K562 (cell line): ENCODE measurements around the gene BRME1. TPM values are rescaled to one million over a fixed set of nuclear protein-coding genes. Genes with fewer than 3 reads are reported as not detected.

Experiments used
- CHD2 ChIP-seq: IDR thresholded peaks from 2 replicates; pipeline ENCODE4 v1.6.1; 2011; ENCODE audit warnings: low read depth, low read length
- MTA3 ChIP-seq: fragments of 450-650 bp; formaldehyde crosslinking; IDR thresholded peaks from 2 replicates; pipeline ENCODE4 v1.6.1; 2017; ENCODE audit warnings: mild to moderate bottlenecking, borderline replicate concordance
- MYNN ChIP-seq, 2 experiments: sonication (generic); formaldehyde crosslinking in 1 of 2; IDR thresholded peaks; 2 replicates each; pipeline versions ENCODE4 v1.5.0 to v1.6.1; 2016 to 2020; ENCODE audit warnings: antibody characterized with exemption in 1 of 2, missing genetic modification reagents in 1 of 2
- NR1H2 ChIP-seq: sonication (generic); formaldehyde crosslinking; IDR thresholded peaks from 2 replicates; pipeline ENCODE4 v1.4.0; 2020; ENCODE audit warnings: mild to moderate bottlenecking, missing genetic modification reagents
- NRF1 ChIP-seq, 2 experiments: fragments of 450-650 bp; IDR thresholded peaks in 1 of 2; conservative IDR thresholded peaks in 1 of 2; 2 replicates each; pipeline ENCODE4 v1.6.1; 2014; ENCODE audit warnings: mild to moderate bottlenecking in 2 of 2
- PHF8 ChIP-seq: fragments of 200-600 bp; sonication (generic); IDR thresholded peaks from 2 replicates; pipeline ENCODE4 v1.6.1; 2012; ENCODE audit warnings: mixed run types, mild to moderate bottlenecking, inconsistent platforms, low read length, moderate library complexity, borderline replicate concordance
- RHOXF2B ChIP-seq: fragments of 250-450 bp; sonication (Bioruptor Pico); conservative IDR thresholded peaks from 2 replicates; pipeline ENCODE4 v1.5.1; 2021
- SP1 ChIP-seq: sonication (generic); formaldehyde crosslinking; IDR thresholded peaks from 2 replicates; pipeline ENCODE4 v1.8.1; 2022; ENCODE audit warnings: mild to moderate bottlenecking, missing genetic modification reagents
- SRF ChIP-seq, 2 experiments: fragments of 250-450, 450-650 bp in 1 of 2; sonication (Bioruptor Pico) in 1 of 2; sonication (generic) in 1 of 2; formaldehyde crosslinking; IDR thresholded peaks; 2 replicates each; pipeline versions ENCODE4 v1.5.0 to v1.5.1; 2020 to 2022; ENCODE audit warnings: mild to moderate bottlenecking in 1 of 2, missing genetic modification reagents in 1 of 2
- SUPT5H ChIP-seq: fragments of 450-650 bp; IDR thresholded peaks from 2 replicates; pipeline ENCODE4 v1.6.1; 2016
- XRCC5 ChIP-seq: fragments of 200-400 bp; formaldehyde crosslinking; IDR thresholded peaks from 2 replicates; pipeline ENCODE4 v1.6.1; 2017; ENCODE audit warnings: low read depth, mild to moderate bottlenecking, low read length
- ZNF347 ChIP-seq: fragments of 450-650 bp; formaldehyde crosslinking; IDR thresholded peaks from 2 replicates; pipeline ENCODE4 v1.4.0; 2020; ENCODE audit warnings: low read depth, mild to moderate bottlenecking, moderate library complexity
- ZNF384 ChIP-seq: IDR thresholded peaks from 2 replicates; pipeline ENCODE4 v1.6.1; 2012; ENCODE audit warnings: low read depth, low read length, improper control_type of control experiment
- polyA plus RNA-seq, 8 experiments: library from polyadenylated mRNA; depleted of rRNA in 4 of 8; stranded (reverse) in 5 of 8; unstranded in 3 of 8; fragments of >200 nt; fragmentation: Nextera tagmentation in 2 of 8; fragmentation: Illumina TruSeq in 1 of 8; extraction: Ambion mirVana in 2 of 8; extraction: Trizol in 1 of 8; gene quantifications; 2 replicates each; pipeline versions ENCODE4 v1.2.1 to v1.2.3, GENCODE V29; 2011 to 2014; ENCODE audit warnings: inconsistent platforms in 1 of 8, missing spikeins in 1 of 8
- total RNA-seq, 7 experiments: library from RNA; depleted of rRNA in 6 of 7; stranded (reverse); fragments of >200 nt in 6 of 7; fragmentation: Illumina TruSeq in 2 of 7; extraction: Trizol in 2 of 7; gene quantifications; 2 replicates each; pipeline versions ENCODE4 v1.2.1 to v1.2.3, GENCODE V29; 2011 to 2021; ENCODE audit warnings: low replicate concordance in 1 of 7
- TF ChIP-seq, protein P1 (sequence below): sonication (generic); formaldehyde crosslinking; IDR thresholded peaks from 2 replicates; pipeline ENCODE4 v1.8.0; 2022; ENCODE audit warnings: missing genetic modification reagents, mild to moderate bottlenecking, moderate library complexity, borderline replicate concordance
- TF ChIP-seq, protein P2 (sequence below), 2 experiments: fragments of 200-800 bp in 1 of 2; sonication (Bioruptor generic) in 1 of 2; sonication (generic) in 1 of 2; formaldehyde crosslinking in 1 of 2; IDR thresholded peaks in 1 of 2; conservative IDR thresholded peaks in 1 of 2; 2 replicates each; pipeline versions ENCODE4 v1.5.0 to v1.6.1; 2016 to 2020; ENCODE audit warnings: missing compliant biosample characterization in 1 of 2, missing genetic modification characterization in 1 of 2, missing genetic modification reagents in 1 of 2
- TF ChIP-seq, protein P3 (sequence below): fragments of 250-450 bp; sonication (Bioruptor Pico); IDR thresholded peaks from 2 replicates; pipeline ENCODE4 v1.4.0; 2020; ENCODE audit warnings: mild to moderate bottlenecking, moderate library complexity
- TF ChIP-seq, protein P4 (sequence below): fragments of 450-650 bp; IDR thresholded peaks from 2 replicates; pipeline ENCODE4 v1.7.1; 2018; ENCODE audit warnings: mild to moderate bottlenecking, low read depth; ENCODE audit not compliant: partially characterized antibody

Gene BRME1
- total and polyA plus RNA-seq, 9 of the 15 experiments (the other 6 are each of a cell fraction or from before 2014, with no cell fraction given), result 0.75 to 6.1 (median 3.6) TPM

DNA sequence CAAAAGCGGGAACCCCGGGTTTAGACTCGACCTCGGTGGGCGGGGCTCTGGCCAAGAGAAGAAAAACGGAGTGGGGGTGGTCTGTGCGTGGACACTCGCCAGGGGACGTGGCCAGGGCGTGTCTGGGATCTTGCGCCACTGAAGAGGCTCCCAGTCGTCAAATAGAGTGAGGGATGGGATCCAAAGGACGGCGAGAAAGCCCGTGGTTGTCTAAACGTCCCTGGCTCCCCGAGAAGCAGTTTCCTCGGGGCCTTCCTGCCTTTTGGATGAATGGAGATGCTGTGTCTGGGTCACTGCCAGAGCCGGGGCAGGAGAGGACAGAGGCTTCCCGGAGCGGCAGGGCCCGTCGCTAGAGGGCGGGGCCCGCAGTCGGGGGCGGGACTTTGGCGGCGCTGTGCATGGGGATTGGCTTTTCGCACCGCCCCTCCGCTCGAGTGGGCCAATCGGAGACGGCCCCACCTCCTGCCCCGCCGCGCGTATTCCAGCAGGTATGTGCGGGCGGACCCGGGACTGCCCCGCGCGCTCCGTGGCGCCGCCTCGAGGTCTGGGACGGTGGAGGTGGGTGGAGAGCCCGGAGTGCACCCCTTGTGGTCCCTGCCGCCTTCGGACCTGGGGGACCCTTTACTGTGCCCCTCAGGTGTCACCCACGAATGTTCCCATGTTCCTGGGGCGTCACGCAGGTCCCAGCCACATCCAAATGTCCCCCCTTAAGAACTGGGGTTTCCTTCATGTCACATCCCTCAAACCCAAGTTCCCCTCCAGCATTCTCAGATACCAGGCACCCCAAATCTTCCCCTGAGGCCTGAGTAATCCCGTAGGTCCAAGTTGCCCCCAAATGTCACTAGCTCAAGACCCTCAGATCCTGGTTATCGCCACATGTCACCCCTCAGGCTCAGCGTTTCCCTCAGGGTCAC lies 72.3 kb downstream of the BRME1 start (continued):
- TF ChIP-seq SRF (CRISPR knock-in tag; IDR thresholded peaks at IDR 0.05), result peak in 1 of 2 experiments; percentile 65; a peak in 1 of 4 replicates
- peak; percentile 44; the same call in 1 of the 2 replicates for TF ChIP-seq NR1H2 (CRISPR knock-in tag)
- no peak for TF ChIP-seq ZNF347
- TF ChIP-seq XRCC5, result peak; percentile 75; the same call in 1 of the 2 replicates
- peak; percentile 94 for TF ChIP-seq SP1 (CRISPR knock-in tag)
- TF ChIP-seq, protein P1, sequence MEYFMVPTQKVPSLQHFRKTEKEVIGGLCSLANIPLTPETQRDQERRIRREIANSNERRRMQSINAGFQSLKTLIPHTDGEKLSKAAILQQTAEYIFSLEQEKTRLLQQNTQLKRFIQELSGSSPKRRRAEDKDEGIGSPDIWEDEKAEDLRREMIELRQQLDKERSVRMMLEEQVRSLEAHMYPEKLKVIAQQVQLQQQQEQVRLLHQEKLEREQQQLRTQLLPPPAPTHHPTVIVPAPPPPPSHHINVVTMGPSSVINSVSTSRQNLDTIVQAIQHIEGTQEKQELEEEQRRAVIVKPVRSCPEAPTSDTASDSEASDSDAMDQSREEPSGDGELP (CRISPR knock-in tag), result peak; percentile 81
- peak; percentile 43; the same call in 1 of the 2 replicates for TF ChIP-seq PHF8
- TF ChIP-seq NRF1 (conservative IDR thresholded peaks at IDR 0.05 in 1 of 2, IDR thresholded peaks at IDR 0.05 in 1 of 2), result peak; percentile 76 to 82
- TF ChIP-seq ZNF384, result 0 out of 2 replicates have a peak, but pooled peaks have one; percentile 35
- TF ChIP-seq RHOXF2B (CRISPR knock-in tag), result 0 out of 2 replicates have a peak, but pooled peaks have one; percentile 20
- TF ChIP-seq, protein P2, sequence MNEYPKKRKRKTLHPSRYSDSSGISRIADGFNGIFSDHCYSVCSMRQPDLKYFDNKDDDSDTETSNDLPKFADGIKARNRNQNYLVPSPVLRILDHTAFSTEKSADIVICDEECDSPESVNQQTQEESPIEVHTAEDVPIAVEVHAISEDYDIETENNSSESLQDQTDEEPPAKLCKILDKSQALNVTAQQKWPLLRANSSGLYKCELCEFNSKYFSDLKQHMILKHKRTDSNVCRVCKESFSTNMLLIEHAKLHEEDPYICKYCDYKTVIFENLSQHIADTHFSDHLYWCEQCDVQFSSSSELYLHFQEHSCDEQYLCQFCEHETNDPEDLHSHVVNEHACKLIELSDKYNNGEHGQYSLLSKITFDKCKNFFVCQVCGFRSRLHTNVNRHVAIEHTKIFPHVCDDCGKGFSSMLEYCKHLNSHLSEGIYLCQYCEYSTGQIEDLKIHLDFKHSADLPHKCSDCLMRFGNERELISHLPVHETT (CRISPR knock-in tag; conservative IDR thresholded peaks at IDR 0.05 in 1 of 2, IDR thresholded peaks at IDR 0.05 in 1 of 2), result no peak
- peak; percentile 79 for TF ChIP-seq MTA3
- peak; percentile 16; the same call in 1 of the 2 replicates for TF ChIP-seq MYNN (IDR thresholded peaks at IDR 0.05)
- no peak for TF ChIP-seq MYNN (CRISPR knock-in tag; IDR thresholded peaks at IDR 0.05)
- TF ChIP-seq, protein P3, sequence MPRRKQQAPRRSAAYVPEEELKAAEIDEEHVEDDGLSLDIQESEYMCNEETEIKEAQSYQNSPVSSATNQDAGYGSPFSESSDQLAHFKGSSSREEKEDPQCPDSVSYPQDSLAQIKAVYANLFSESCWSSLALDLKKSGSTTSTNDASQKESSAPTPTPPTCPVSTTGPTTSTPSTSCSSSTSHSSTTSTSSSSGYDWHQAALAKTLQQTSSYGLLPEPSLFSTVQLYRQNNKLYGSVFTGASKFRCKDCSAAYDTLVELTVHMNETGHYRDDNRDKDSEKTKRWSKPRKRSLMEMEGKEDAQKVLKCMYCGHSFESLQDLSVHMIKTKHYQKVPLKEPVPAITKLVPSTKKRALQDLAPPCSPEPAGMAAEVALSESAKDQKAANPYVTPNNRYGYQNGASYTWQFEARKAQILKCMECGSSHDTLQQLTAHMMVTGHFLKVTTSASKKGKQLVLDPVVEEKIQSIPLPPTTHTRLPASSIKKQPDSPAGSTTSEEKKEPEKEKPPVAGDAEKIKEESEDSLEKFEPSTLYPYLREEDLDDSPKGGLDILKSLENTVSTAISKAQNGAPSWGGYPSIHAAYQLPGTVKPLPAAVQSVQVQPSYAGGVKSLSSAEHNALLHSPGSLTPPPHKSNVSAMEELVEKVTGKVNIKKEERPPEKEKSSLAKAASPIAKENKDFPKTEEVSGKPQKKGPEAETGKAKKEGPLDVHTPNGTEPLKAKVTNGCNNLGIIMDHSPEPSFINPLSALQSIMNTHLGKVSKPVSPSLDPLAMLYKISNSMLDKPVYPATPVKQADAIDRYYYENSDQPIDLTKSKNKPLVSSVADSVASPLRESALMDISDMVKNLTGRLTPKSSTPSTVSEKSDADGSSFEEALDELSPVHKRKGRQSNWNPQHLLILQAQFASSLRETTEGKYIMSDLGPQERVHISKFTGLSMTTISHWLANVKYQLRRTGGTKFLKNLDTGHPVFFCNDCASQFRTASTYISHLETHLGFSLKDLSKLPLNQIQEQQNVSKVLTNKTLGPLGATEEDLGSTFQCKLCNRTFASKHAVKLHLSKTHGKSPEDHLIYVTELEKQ (CRISPR knock-in tag), result no peak
- TF ChIP-seq, protein P4, sequence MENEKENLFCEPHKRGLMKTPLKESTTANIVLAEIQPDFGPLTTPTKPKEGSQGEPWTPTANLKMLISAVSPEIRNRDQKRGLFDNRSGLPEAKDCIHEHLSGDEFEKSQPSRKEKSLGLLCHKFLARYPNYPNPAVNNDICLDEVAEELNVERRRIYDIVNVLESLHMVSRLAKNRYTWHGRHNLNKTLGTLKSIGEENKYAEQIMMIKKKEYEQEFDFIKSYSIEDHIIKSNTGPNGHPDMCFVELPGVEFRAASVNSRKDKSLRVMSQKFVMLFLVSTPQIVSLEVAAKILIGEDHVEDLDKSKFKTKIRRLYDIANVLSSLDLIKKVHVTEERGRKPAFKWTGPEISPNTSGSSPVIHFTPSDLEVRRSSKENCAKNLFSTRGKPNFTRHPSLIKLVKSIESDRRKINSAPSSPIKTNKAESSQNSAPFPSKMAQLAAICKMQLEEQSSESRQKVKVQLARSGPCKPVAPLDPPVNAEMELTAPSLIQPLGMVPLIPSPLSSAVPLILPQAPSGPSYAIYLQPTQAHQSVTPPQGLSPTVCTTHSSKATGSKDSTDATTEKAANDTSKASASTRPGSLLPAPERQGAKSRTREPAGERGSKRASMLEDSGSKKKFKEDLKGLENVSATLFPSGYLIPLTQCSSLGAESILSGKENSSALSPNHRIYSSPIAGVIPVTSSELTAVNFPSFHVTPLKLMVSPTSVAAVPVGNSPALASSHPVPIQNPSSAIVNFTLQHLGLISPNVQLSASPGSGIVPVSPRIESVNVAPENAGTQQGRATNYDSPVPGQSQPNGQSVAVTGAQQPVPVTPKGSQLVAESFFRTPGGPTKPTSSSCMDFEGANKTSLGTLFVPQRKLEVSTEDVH, result peak; percentile 60
- TF ChIP-seq SUPT5H, result peak; percentile 57
- TF ChIP-seq CHD2, result peak; percentile 75
